Bronchial epithelial cell (primary cell): ENCODE results near the gene MED29. TPM values are rescaled to one million over a fixed set of nuclear protein-coding genes. Genes with fewer than 3 reads are reported as not detected.

Experiments used
- DNase-seq: peaks from one replicate; pipeline ENCODE4 v3.0.0-alpha.2; 2010; ENCODE audit warnings: low read depth
- FAIRE-seq: peaks from 2 replicates; lab custom pipeline; 2011; peaks lifted over from hg19 to GRCh38; lab: Jason Lieb, UNC
- H3K27me3 ChIP-seq: 2 replicates; pipeline ENCODE4 v1.5.1; 2011; ENCODE audit warnings: low read length; ENCODE audit not compliant: control insufficient read depth, insufficient read depth
- H3K36me3 ChIP-seq: 2 replicates; pipeline ENCODE4 v1.5.1; 2011; ENCODE audit warnings: low read length; ENCODE audit not compliant: control insufficient read depth, insufficient read depth
- H3K4me3 ChIP-seq: 2 replicates; pipeline ENCODE4 v1.5.1; 2011; ENCODE audit warnings: mild to moderate bottlenecking, low read depth, low read length, control low read depth
- total RNA-seq: library from RNA; depleted of rRNA; stranded (reverse); fragments of >200 nt; gene quantifications from 2 replicates; pipeline ENCODE4 v1.2.1, GENCODE V29; 2014
- TF ChIP-seq, protein P1 (sequence below): IDR thresholded peaks from 2 replicates; pipeline ENCODE4 v1.5.1; 2011; ENCODE audit warnings: mild to moderate bottlenecking, moderate library complexity, low read length, control low read depth, inconsistent platforms; ENCODE audit not compliant: insufficient read depth, severe bottlenecking

Gene MED29
- total RNA-seq, 1 donor from 2014 or later: 6.8 TPM

DNA sequence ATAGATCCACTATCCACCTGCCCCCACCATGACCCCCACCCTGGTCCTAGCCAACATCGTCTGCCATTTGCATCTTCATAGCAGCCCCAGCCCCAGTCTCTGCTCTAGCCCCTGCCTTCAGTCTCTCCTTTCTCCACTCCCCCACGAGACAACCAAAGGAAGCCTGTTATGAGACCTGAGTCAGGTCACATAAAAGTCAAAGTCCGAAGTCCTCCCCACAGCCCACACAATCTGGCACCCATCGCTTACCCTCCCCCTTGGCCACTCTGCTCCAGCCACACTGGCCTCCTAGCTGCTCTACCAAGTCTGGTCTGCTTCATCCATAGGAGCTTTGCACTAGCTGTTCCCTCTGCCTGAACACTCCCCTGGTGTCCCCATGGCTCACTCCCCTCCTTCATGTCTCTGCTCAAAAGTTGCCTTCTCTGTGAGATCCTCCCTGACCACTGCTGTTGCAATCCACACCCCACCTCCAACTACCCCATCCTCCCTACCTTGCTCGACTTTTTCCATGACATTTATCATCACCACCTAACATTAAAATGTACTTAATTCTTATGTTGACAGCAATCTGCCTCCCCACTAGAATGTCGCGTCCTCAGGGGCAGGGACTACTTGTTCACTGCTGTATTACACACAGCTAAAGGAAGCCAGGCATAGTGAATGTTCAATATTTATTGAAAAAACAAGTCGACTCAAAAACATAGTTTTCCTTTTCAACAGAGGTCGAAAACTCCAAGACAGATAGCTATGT, 20.1 kb downstream of the MED29 start:
- FAIRE-seq (no peak), DNase-seq (peak; percentile 71)
- Histone ChIP-seq H3K4me3 (peak overlapping the region; percentile 91), H3K36me3 (peaks cover 17% of the 10 kb centered on the region), H3K27me3 (no peaks in the 10 kb centered on the region)
- TF ChIP-seq, protein P1, sequence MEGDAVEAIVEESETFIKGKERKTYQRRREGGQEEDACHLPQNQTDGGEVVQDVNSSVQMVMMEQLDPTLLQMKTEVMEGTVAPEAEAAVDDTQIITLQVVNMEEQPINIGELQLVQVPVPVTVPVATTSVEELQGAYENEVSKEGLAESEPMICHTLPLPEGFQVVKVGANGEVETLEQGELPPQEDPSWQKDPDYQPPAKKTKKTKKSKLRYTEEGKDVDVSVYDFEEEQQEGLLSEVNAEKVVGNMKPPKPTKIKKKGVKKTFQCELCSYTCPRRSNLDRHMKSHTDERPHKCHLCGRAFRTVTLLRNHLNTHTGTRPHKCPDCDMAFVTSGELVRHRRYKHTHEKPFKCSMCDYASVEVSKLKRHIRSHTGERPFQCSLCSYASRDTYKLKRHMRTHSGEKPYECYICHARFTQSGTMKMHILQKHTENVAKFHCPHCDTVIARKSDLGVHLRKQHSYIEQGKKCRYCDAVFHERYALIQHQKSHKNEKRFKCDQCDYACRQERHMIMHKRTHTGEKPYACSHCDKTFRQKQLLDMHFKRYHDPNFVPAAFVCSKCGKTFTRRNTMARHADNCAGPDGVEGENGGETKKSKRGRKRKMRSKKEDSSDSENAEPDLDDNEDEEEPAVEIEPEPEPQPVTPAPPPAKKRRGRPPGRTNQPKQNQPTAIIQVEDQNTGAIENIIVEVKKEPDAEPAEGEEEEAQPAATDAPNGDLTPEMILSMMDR: no peak

DNA sequence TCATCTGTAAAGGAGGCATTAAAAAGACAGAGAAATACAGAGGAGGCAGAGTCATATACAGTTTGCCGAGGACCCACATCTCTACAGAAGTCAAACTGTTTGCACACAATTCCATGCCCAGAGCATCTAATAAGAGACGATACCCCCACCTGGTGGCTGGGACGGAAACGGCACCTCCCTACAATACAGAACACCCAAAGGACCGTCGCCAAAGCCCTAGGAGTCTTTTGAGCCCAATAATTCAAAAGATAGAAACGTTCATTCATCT, 20.6 kb downstream of the MED29 start:
- Histone ChIP-seq H3K27me3 (no peaks in the 10 kb centered on the region), H3K4me3 (peak overlapping the region; percentile 91), H3K36me3 (peaks cover 18% of the 10 kb centered on the region)
- TF ChIP-seq, protein P1: peak; percentile 73
- DNase-seq (peak; percentile 88), FAIRE-seq (no peak)

DNA sequence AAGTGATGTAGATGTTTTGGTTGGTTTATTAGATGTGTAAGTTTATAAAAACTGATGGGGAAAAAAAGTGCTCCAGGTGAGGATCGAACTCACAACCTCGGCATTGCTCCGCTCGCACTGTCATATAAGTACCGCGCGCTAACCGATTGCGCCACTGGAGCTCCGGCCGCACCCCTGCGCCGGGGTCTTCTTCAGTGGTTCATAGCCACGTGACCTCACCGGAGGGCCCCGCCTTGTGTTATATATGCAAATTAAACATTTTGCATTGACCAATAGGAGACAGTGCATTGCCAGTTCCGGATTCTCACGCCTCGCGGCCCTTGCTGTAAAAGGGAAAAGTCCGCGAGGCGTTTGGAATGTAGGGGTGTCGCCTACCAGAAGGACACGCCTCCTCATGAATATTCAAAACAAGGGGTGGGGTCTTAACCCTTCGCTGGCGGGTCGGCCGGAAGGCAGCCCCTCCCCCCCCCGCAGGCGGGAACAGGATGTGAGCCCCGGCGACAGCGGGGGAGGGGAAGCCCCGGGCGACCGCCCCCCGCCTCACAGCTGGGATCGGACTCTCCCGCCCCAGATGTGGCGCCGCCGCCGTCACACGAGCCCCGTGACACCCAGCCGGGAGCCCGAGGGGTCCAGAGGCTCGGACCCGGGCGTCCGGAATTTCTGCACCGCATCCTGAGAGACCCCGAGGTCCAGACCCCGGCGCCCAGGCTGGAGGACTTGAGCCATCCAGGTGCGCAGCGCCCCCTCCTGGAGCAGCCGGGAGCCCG, 21.1 kb downstream of the MED29 start, which contains the start of gene PLEKHG2:
Gene PLEKHG2, plus strand, starts transcription at position 570 of the 767 bp plus-strand sequence. CDS start 1,418 bp downstream, outside the sequence.
- peak within 1 kb of the TSS; percentile 91 for H3K4me3 ChIP-seq
- H3K27me3 ChIP-seq: no peaks in the 10 kb centered on the region
- no peak for FAIRE-seq
- H3K36me3 ChIP-seq: peaks cover 13% of the 10 kb centered on the region
- DNase-seq: peak; percentile 98
- TF ChIP-seq, protein P1: peak; percentile 91

DNA sequence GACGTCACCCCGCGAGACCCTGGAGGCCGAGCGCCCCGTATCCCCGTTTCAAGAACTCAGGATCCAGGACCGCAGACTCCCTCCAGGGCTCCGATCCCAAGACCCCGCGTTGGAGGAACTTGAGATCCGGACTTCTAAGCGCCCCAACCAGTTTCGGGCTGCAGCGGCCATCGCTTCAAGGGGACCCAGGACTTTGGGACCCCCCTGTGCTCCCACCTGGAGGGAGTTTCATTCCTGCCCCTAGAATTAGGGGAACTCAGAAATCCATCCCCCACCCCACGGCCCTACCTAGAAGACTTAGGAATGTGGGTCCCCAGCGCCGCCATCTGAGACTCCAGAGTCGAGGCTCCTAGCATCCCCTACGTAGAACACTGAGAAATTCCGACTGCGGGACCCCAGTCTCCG, 21.7 kb downstream of the MED29 start:
- TF ChIP-seq, protein P1: no peak
- DNase-seq (no peak), FAIRE-seq (no peak)
- Histone ChIP-seq H3K27me3 (no peaks in the 10 kb centered on the region), H3K36me3 (peaks cover 7% of the 10 kb centered on the region), H3K4me3 (peak overlapping the region; percentile 91)

DNA sequence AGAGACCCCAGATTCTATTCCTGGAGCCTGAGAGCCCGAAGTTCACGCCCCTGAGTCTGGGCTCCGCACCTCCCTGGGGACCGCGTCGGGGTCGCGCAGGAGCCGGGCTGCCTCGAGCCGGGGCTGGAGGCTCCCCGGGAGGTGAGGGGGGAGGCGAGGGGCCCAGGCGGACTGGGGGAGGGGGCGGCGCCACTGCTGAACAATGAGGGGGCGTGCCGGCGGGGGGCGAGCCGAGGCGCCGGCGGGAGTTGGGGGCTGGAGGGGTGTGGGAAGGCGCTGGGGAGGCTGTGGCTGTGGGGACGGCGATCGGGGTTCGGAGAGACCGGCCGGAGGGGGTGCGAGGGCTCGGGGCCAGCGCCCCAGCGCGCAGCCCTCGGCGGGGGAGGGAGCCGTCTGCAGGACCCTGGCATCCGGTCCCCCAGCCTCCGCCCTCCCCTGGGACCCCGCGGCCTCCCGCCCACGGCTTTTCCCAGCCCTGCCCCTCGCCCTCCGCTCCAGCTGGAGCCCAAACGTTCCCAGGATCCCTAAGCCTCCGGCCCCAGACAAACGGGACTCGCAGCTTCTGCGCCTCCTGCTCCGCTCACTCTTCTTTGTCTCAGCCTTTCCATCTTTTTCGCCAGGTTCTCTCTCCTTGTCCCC, 22.2 kb downstream of the MED29 start:
- DNase-seq (no peak), FAIRE-seq (no peak)
- Histone ChIP-seq H3K36me3 (peaks cover 3% of the 10 kb centered on the region), H3K4me3 (peak overlapping the region; percentile 91), H3K27me3 (no peaks in the 10 kb centered on the region)
- TF ChIP-seq, protein P1: no peak
